Tibial artery (tissue), 4 donors: ENCODE data around the gene SPDYE4.

Source experiments
- DNase-seq, 2 donors: peaks; one replicate each; pipeline ENCODE4 v3.0.0-alpha.2; 2019
- H3K27ac ChIP-seq, 2 donors: fragments of 200-600 bp; sonication (generic) in 1 of 2; 1 replicate in 1 of 2; 2 replicates in 1 of 2; pipeline ENCODE4 v1.5.1; 2018 to 2019; ENCODE audit warnings: mild to moderate bottlenecking in 1 of 2
- H3K27me3 ChIP-seq, 2 donors: fragments of 200-600 bp; sonication (generic) in 1 of 2; one replicate each; pipeline versions ENCODE4 v1.5.1 to v1.6.0; 2016 to 2019
- H3K36me3 ChIP-seq, 3 donors: fragments of 200-600 bp; sonication (generic) in 2 of 3; one replicate each; pipeline ENCODE4 v1.5.1; 2016 to 2019; ENCODE audit warnings: mild to moderate bottlenecking in 2 of 3
- H3K4me1 ChIP-seq, 4 donors: fragments of 200-600 bp; sonication (generic) in 2 of 4; 1 replicate in 3 of 4; 2 replicates in 1 of 4; pipeline ENCODE4 v1.5.1; 2016 to 2019
- H3K4me3 ChIP-seq, 2 donors: fragments of 200-600 bp; sonication (generic) in 1 of 2; 1 replicate in 1 of 2; 2 replicates in 1 of 2; pipeline ENCODE4 v1.5.1; 2018 to 2019; ENCODE audit warnings: mild to moderate bottlenecking in 2 of 2
- H3K9me3 ChIP-seq, 3 donors: fragments of 200-600 bp; sonication (generic) in 1 of 3; one replicate each; pipeline ENCODE4 v1.5.1; 2016 to 2019
- intact Hi-C: fragments of 100-400 bp; cut with DNase I; formaldehyde crosslinking; loops from one replicate; pipeline ENCODE4 v1.15.0; 2023; ENCODE audit warnings: low total_unique reads
- TF ChIP-seq, protein P1 (sequence below), 2 experiments: fragments of 200-600 bp in 1 of 2; fragments of 450-650 bp in 1 of 2; IDR thresholded peaks; one replicate each; pipeline ENCODE4 v1.5.1; 2017 to 2019; ENCODE audit warnings: antibody characterized with exemption in 2 of 2, mild to moderate bottlenecking in 1 of 2, moderate library complexity in 1 of 2

Gene SPDYE4

DNA sequence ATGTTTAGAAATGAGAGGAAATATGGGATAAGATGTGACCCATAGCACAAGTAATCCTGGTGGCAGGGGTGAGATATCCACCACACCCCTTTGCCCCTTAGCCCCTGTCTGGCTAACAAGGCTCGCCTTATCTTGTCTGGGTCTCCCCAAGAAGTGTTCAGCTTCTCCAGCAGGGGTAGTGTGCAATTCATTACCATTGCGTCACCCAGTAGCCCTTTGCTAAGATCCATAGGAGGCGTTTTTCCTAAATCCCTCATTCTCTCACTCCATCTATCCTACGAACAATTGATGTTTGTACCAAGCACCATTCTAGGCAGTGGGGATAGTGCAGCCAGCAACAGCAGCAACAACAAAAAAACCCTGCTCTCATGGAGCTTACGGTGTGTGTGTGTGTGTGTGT lies 44.5 kb downstream of the SPDYE4 start:
- H3K4me3 ChIP-seq = no peak overlapping the region
- no peaks in the 10 kb centered on the region for H3K27me3 ChIP-seq
- H3K9me3 ChIP-seq = no peaks in the 10 kb centered on the region
- H3K27ac ChIP-seq = no peak overlapping the region
- peaks cover 0 to 11% (median 2%) of the 10 kb centered on the region in 4 donors for H3K4me1 ChIP-seq
- TF ChIP-seq, protein P1, sequence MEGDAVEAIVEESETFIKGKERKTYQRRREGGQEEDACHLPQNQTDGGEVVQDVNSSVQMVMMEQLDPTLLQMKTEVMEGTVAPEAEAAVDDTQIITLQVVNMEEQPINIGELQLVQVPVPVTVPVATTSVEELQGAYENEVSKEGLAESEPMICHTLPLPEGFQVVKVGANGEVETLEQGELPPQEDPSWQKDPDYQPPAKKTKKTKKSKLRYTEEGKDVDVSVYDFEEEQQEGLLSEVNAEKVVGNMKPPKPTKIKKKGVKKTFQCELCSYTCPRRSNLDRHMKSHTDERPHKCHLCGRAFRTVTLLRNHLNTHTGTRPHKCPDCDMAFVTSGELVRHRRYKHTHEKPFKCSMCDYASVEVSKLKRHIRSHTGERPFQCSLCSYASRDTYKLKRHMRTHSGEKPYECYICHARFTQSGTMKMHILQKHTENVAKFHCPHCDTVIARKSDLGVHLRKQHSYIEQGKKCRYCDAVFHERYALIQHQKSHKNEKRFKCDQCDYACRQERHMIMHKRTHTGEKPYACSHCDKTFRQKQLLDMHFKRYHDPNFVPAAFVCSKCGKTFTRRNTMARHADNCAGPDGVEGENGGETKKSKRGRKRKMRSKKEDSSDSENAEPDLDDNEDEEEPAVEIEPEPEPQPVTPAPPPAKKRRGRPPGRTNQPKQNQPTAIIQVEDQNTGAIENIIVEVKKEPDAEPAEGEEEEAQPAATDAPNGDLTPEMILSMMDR (IDR thresholded peaks at IDR 0.05) = no peak
- intact Hi-C loops = no loop called here
- H3K36me3 ChIP-seq = no peaks in the 10 kb centered on the region
- peak in 1 of 2 donors; percentile 1 for DNase-seq

DNA sequence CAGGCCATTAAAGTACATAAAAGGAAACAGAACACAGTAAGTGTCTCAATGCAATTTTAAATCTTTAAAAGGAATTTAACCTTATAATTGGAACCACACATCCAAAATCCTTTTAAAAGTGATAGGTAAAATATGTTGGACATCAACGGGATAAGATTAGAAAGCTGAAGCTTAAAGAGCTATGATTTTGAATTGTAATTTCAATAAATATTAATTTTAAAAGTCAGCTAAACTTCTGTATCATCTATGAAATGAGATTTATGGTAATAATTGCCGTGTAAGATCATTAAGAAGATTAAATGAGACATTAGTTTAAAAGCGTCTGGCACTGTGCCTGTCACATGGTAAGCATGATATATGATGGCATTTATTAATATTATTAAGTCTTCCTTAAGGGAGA lies 45.0 kb downstream of the SPDYE4 start:
- Histone ChIP-seq H3K4me1 (peaks cover 0 to 17% (median 3%) of the 10 kb centered on the region in 4 donors), H3K27ac (no peak overlapping the region), H3K4me3 (no peak overlapping the region), H3K27me3 (no peaks in the 10 kb centered on the region), H3K36me3 (no peaks in the 10 kb centered on the region), H3K9me3 (no peaks in the 10 kb centered on the region)
- TF ChIP-seq, protein P1 (IDR thresholded peaks at IDR 0.05) = no peak
- intact Hi-C loops = no loop called here
- DNase-seq = no peak

DNA sequence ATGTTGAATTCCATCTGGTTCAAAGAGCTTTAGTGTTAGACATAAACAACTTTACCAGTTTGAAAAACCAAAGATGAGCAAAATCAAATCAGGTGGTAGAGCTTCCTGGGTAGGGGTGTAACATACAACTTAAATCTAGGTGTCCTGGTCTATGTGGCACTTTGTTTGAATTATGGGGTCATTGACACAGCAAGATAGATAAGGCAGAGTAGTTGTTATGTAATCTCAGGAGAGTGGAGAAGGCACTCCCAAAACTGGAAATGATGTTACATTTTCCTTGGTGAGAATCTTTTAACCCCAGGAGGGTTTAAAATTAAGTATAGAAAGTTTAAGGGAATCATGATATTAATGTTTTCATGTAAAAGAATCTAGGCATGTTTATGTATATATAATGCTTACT lies 45.6 kb downstream of the SPDYE4 start:
- H3K27ac ChIP-seq = no peak overlapping the region
- intact Hi-C loops = no loop called here
- H3K4me3 ChIP-seq = no peak overlapping the region
- H3K4me1 ChIP-seq = peaks cover 0 to 23% (median 9%) of the 10 kb centered on the region in 4 donors
- TF ChIP-seq, protein P1 (IDR thresholded peaks at IDR 0.05) = no peak
- H3K27me3 ChIP-seq = no peaks in the 10 kb centered on the region
- no peak for DNase-seq
- no peaks in the 10 kb centered on the region for H3K9me3 ChIP-seq
- no peaks in the 10 kb centered on the region for H3K36me3 ChIP-seq

DNA sequence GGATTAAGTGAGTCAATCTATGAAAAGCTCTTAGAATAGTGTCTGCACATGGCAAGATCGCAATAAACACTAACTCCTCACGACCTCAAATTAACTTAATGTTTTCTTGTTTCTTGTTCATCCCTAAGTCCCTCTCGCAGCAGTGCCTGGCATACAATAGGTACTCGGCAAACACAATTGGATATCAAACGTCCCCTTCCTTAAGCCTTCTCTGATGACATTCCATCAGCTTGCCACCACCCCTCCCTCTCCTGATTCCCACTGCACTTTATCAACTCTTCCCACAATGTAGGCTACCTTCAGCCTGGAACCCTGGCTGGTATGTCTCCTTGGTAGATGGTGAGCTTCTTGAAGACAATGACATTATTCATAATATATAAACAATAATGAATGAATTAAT lies 47.1 kb downstream of the SPDYE4 start:
- Histone ChIP-seq H3K4me3 (no peak overlapping the region), H3K36me3 (no peaks in the 10 kb centered on the region), H3K27me3 (no peaks in the 10 kb centered on the region), H3K27ac (no peak overlapping the region), H3K4me1 (peaks cover 0 to 37% (median 18%) of the 10 kb centered on the region in 4 donors), H3K9me3 (no peaks in the 10 kb centered on the region)
- intact Hi-C loops = no loop called here
- peak in 1 of 2 donors; percentile 4 for DNase-seq
- TF ChIP-seq, protein P1 (IDR thresholded peaks at IDR 0.05) = no peak

DNA sequence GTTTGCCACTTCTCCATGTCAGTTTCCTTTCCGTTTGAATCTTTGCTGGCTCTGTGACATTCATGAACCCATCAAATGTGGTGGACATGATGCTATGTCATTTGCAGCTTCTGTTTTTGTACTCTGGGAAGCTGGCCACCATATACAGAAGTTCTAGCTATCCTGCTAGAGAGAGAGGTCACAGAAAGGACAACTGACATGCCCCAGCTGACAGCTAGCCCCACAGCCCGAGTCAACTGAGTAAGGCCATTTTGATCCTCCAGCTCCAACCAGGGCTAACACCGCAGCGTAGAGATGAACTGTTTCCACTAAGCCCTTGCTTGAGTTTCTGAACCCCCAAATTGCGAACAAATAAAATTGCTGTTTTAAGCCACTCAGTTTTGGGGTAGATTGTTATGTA lies 47.5 kb downstream of the SPDYE4 start:
- no peaks in the 10 kb centered on the region for H3K36me3 ChIP-seq
- peak overlapping the region in 1 of 2 donors; percentile 15 for H3K27ac ChIP-seq
- intact Hi-C loops = no loop called here
- no peaks in the 10 kb centered on the region for H3K9me3 ChIP-seq
- no peak overlapping the region for H3K4me3 ChIP-seq
- no peaks in the 10 kb centered on the region for H3K27me3 ChIP-seq
- peaks cover 0 to 37% (median 18%) of the 10 kb centered on the region in 4 donors for H3K4me1 ChIP-seq
- TF ChIP-seq, protein P1 (IDR thresholded peaks at IDR 0.05) = no peak
- peak in 1 of 2 donors; percentile 2 for DNase-seq

DNA sequence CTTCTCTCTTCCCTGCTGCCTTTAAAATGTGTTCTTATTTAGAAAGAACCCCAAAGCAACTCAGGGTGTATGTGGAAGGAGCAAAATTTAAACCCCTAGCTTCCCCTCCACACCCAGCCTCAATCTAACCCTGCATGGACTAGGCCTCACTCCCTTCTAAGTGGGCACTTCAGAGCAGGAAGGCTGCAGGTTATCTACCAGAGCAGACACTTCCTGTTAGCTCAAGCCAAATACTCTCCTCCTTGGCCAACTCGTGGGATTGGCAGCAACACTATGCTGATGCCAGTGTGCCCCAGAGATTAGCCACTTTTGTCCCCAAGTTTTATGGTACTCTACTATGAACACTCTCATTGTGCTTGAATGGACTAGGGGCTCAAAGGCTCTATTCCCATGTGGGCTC lies 49.3 kb downstream of the SPDYE4 start:
- Histone ChIP-seq H3K9me3 (no peaks in the 10 kb centered on the region), H3K27me3 (no peaks in the 10 kb centered on the region), H3K27ac (peak overlapping the region; percentile 76 to 77), H3K4me1 (peaks cover 0 to 37% (median 18%) of the 10 kb centered on the region in 4 donors), H3K4me3 (no peak overlapping the region), H3K36me3 (no peaks in the 10 kb centered on the region)
- TF ChIP-seq, protein P1 (IDR thresholded peaks at IDR 0.05) = no peak
- intact Hi-C loops = no loop called here
- peak in 1 of 2 donors; percentile 51 for DNase-seq
